Activated CD4-positive, alpha-beta T cell treated with anti-CD3 and anti-CD28 coated beads, Interleukin-2, Interleukin-6, amounts not matched to agents 100 ng/mL and 50 ng/mL, durations not matched to agents 16 hours and 8 hours (primary cell): ENCODE results near the gene ARHGAP9.
A peak's percentile ranks its signal among the peaks of the same experiment; 100 is the strongest.
"Not testable (repeated sequence)": the region's sequence is repeated elsewhere in the genome, so short reads cannot be mapped to it uniquely, and the experiment has no call there.

ENCODE experiments used
- DNase-seq: peaks from one replicate; pipeline ENCODE4 v3.0.0-alpha.2; 2020

ARHGAP9 gene

DNA sequence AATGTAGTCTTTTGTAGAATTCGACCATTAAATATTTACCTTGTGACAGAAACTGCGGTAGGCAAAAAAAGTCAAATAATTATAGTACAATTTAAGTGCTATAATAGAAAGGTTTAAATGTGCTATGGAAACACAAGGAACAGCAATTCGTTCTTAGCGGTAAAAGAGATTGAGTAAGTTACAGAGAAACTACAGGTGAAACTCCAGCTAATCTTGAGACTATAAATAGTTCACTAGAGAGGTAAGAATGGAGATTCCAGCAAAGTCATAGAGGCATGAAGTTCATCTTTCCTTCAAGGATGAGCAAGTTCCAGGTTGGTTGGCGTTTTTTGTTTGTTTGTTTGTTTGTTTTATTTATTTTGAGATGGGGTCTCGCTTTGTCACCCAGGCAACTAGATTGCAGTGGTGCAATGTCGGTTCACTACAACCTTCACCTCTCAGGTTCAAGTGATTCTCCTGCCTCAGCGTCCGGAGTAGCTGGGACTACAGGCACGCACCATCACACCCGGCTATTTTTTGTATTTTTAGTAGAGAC is 47.9 kb downstream of the ARHGAP9 start:
- DNase-seq, result no peak

DNA sequence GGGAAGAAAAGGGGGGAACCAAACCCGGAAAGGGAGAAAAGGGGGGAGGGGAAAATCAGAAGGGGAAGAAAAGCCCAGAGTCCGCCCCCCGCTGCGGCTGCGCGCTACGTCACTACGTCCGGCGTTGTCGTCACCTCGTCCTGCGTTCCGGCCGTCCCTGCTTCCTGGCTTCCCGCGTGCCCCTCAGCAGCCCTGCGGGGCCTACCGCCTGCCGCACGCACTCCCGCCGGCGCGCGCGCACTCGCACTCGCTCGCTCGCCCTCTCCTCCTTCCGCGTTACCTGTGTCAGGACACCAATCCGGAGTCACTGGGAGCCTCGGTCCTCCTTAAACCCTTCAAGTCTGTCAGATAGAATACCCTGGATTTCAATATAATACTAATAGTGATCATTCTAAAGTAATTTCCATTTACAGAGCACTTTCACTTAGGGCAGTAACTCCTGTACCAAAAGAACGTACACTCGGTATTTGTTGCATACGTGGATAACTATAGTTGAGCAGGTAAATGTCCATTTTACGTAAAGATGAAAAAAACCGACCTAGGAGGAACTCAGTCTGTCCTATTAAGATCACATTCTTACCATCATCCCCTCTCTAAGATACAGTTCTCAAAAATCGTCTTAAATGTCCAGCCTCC is 48.6 kb downstream of the ARHGAP9 start, which contains the start of gene R3HDM2:
Gene R3HDM2, minus strand, starts transcription at position 113 of the 636 bp plus-strand sequence. CDS start 120,615 bp downstream, outside the sequence.
- peak; percentile 97 for DNase-seq

DNA sequence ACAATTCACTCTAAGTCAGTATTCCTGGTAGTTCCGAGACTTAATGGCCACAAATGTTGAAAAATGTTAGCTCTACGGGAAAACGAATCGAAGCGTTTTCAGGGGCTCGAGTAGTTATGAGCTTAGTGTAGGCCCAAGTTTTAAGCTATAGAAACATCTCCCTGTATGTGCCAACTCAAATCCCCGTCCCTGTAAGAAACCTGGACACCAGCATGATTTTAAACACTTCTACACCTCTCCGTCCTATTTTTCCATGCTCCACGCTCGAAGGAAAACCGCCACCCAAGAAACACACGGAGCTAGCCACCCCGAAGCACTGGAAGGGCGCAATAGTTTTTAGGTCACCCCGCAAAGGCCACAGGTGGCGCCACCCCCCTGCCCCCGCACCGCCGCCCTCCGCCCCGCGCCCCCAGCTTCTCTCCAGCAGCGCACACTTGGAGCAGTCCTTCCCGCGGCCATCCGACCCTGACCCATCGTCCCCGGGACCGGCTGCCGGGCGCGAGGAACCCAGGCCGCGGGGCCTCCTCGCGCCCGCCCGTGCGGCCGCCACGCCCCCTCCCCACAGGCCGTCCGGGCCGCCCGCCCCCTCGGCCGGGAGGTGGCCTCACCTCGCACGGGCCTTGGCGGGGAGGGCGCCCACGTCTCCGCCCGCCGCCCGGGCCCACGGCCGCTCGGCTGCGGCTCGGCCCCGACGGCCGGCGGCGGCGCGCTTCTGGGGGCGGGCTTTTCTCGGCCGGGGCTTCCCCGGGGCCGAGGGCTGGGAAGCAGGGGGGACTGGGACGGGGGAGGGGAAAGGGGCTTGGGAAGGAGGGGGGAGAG is 49.3 kb downstream of the ARHGAP9 start:
- no peak for DNase-seq

DNA sequence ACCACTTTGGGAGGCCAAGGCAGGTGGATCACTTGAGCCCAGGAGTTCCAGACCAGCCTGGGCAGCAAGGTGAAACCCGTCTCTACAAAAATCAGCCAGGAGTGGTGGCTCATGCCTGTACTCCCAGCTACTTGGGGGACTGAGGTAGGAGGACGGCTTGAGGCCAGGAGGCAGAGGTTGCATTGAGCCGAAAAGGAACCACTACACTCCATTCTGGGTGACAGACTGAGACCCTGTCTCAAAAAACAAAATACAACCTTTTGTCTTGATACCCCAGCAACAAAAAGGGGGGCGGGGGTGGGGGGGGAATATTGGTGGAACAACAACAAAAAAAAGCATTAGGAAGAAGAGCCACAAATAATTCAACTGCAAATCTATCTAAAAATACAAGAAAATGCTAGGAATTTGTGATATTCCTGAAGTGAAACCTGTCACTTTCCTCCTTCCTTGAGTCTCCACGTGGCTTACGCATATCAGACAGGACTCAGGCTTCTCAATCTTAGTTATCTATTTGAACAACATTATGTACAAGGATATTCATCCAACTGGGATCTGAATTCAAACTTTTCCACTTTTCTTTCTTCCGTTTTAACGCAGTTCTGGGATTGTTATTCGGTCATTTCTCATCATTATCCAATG is 50.1 kb downstream of the ARHGAP9 start:
- no peak for DNase-seq

DNA sequence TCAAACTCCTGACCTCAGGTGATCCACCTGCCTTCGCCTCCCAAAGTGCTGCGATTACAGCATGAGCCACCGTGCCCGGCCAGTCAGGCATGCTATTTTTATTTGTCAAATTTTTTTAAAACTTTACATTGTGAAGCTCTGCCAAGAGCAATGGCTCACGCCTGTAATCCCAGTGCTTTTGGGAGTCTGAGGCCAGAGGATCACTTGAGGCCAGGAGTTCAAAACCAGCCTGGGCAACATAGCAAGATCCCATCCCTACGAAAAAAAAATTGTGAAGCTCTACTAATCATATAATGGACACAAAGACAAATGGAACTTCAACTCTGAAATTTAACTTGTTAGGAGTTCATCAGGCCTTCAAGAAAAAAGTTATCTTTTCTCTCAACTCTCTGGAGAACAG is 50.7 kb downstream of the ARHGAP9 start:
- no peak for DNase-seq

DNA sequence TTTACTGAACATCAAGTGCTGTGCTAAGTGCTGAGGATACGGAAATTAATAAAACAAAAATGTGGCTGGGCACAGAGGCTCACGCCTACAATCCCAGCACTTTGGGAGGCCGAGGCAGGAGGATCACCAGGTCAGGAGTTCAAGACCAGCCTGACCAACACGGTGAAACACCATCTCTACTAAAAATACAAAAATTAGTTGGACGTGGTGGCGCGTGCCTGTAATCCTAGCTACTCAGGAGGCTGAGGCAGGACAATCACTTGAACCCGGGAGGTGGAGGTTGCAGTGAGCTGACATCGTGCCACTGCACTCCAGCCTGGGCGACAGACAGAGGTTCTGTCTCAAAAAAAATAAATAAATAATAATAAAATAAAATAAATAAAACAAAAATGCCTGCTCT is 52.7 kb downstream of the ARHGAP9 start:
- not testable (repeated sequence) for DNase-seq
